NCI-H146 treated with DMSO at 0.1 percent for 48 hours (cell line): Measurements from ENCODE around the gene WRNIP1.

ENCODE experiments used
- DNase-seq: peaks from one replicate; lab custom pipeline; 2025; ENCODE audit not compliant: unreplicated experiment; lab: John Stamatoyannopoulos, UW

WRNIP1 gene

DNA sequence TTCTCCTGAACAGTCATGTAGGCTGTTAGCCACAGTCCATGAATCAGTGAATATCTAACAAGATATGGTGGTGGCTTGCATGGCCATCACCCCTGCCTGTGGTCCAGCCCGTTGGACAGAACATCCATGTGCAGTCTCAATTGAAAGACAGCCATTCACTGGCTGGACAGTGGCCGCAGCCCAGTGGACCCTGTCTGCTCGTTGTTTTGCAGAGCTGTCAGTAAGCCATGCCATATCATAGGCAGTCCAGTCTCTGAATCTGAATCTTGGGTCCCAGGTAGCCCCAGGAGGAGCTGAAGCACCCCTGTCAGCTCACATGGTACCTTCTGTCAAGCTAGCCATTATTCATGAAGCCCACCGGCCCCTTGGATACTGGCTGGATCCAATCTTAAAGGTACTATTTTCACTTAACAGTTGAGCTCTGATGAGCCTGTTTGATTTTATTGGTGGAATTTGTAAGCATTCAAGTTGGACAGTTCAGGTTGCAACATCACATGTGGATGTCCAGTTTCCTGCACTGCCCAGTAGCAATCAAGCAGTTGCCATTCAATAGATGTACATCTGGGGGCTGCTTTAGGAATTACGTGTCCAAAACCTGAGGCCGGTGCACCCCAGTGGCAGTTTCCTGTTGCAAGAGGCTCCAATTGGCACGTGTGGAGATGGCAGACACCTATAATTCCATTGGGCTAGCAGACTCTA is 38.7 kb downstream of the WRNIP1 start:
- no peak for DNase-seq

DNA sequence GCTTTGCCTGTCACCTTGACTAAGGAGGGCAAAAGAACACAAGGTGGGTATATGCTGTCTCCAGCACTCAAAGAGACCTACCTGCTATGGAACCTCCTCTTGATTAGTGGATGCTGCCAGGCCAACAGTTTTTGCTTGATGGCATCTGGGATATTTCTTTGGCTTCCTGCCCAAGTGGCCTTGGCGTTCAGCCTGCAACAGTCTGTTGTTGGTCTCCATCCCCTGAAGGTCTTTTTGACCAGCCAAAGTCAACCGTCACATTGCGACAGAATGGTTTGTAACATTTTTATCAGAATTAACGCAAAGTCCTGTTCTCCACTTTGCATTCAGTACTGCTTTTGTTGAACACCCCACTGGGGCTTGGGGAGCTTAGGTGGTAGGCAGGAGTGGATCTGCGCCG is 39.3 kb downstream of the WRNIP1 start:
- no peak for DNase-seq

DNA sequence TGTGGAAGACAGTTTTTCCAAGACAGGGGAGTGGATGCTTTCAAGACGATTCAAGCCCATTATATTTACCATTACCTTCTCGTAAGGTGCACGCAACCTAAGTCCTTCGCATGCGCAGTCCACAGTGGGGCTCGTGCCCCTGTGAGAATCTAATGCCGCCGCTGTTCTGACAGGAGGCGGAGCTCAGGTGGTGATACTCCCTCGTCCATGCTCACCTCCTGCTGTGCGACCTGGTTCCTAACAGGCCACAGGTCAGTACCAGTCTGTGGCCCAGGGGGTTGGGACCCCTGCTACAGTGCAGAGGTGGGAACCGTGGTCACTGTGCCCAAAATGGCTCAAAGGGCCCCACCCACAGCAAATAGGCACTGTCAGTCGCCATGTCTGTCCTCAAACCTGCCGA is 39.8 kb downstream of the WRNIP1 start:
- no peak for DNase-seq

DNA sequence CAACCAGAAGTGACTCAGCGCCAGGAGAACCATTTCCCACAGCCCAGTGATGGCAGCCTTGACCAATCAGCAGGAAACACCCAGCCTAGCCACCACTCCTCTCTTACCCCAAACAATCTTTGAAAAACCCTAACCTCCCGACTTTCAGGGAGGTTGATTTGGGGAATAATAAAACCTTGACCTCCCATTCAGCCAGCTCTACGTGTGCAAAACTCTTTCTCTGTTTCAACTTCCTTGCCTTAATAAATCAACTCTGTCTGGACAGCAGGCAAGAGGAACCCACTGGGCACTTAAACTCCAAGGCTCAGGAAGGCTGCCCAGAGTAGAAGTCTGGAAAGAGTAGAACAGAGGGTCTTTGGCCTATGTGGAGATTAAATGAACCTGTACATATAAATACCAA is 41.5 kb downstream of the WRNIP1 start:
- no peak for DNase-seq

DNA sequence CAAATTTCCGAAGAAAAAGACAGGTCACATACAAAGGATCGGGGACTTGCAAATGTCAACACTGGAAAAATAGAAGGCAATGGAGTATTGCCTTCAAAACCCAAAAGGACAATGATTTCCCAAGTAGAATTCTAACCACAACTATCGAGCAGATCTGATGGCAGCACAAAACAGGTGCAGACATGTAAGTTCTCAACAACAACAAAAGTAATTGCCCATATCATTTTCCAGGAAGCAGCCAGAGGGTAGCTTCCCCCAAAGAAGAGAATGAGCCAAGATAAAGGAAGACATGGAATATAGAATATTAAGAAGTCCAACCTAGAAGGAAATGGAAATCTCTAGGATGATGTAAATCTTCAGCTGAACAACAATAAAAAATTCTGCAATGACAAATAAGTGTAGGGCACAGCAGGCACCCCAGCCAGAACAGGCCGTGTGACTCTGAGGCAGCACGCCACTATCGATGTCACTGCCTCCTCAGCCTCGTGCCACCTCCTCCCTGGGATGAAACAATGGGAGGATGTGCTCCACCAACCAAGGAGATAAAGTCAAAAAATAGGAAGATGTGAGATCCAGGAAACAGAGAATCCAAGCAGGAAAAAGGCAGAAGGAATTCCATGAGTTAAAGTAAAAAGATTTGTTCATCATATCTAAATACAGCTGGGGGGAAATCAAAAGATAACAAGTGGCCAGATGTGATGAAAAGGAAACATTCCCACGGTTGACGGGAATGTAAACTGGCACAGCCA is 42.3 kb downstream of the WRNIP1 start:
- no peak for DNase-seq

DNA sequence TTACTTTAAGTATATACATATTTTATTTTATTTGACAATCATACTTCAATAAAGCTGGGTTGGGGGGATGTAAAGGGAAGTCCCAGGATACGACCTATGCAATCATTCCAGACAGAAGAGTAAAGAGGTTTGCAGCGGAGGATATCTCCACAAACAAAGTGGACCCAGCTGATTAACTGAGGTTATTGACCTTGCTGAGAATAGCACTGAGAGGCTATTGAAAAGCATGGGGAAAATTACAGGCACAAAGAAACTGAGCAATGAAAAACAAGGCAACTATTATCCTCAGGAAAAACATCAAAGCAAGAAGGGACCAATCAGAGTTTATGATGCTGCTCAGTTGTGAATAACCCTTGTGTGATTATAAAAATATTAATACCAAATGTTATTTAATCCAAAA is 43.8 kb downstream of the WRNIP1 start:
- DNase-seq, result no peak

DNA sequence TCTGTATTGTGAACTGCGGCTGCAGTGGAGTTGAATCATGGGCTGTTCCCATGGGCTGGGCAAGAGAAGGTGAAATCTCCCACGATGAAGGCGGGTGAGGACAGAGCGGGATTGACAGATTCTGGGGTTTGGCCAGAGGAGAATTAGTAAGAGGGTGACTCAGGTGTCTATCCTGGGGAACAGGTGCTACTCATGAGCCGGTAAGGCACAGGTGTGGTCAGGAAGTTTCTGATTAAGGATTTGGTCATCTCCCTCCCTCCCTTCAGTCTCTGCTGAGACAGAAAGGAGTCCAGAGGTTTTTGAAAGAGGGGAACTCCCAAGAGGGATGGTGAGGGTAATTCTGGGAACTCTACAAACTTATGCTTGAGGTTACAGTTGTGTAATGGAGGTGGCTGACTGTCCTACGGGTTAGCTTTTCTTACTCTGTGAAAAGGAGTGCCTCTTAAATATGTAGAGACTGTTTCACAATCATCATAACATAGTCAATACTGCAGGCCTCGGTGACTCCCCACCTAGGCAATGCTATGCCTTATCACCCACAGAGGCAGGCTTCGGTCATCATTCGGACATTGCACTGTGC is 45.0 kb downstream of the WRNIP1 start:
- no peak for DNase-seq

DNA sequence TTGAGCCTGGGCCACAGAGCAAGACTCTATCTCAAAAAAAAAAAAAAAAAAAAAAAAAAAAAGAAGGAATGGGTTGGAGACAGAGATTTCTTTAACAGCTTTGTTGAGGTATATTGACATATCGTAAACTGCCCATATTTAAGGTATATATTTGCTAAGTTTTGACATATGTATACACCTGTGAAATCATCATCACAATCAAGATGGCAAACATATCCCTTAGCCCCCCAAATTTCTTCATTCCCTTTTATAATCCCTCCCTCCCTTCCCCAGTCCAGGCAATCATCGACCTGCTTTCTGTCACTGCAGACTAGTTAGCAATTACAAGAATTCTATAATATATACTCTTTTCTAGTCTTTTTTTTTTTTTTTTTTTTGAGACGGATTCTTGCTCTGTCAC is 47.5 kb downstream of the WRNIP1 start:
- DNase-seq, result no peak

DNA sequence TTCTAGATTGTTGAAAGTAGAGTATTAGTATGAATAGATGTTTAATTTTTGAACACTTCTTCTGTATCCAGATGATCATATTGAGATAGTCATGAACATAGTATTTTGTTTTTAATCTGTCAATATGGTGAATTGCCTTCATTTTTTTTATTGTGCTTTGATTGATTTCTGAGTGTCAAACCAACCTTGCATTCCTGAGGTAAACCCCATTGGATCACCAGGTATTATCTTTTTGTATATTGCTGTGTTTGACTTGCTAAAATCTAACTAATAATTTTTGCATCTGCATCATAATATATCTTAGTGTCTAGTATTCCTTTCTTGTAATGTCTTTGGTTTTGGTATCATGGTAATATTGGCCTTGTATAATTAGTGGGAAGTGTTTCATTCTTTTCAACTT is 51.0 kb downstream of the WRNIP1 start:
- no peak for DNase-seq

DNA sequence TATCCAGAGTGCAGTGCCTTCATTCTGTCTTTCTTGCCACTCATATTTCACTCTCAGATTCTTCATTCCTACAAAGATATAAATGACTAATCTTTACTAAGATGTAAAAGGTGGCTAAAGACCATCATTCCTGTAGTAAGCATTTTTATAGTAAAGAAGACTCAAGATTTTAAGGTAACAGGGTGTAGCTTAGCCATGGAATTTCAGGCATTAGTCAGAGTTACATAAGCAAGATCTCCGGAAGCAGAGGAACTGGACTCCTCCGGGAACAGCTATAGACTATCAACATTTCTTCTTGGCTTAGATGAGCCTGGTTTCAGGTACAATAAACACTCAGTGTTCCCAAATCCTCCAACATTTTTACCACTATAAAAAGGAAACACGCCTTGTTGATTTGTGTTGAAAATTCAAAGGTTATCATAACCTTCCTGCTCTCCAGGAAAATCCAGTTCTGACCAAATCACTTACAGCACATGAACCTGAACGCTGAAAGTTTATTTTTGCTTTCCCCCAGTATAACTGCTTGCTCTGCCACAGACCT is 52.8 kb downstream of the WRNIP1 start:
- DNase-seq, result no peak

DNA sequence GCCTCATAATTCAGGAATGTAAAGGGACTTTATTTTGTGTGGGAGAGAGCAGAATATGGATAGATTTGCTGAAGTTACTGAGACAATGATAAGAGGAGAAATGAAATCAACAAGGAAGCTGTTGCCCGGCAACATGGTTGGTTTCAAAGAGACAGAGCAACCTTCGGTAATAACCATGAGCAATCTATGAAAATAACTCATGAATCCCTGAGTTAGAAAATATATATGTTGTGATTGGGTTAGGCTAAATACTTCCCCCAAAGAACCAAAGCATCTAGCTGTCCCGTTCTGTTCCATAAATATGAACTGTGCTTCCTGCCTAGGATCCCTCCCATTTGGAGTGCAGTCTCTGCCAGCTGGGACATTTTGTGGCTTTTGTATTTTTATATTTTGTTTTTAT is 53.4 kb downstream of the WRNIP1 start:
- DNase-seq, result no peak

DNA sequence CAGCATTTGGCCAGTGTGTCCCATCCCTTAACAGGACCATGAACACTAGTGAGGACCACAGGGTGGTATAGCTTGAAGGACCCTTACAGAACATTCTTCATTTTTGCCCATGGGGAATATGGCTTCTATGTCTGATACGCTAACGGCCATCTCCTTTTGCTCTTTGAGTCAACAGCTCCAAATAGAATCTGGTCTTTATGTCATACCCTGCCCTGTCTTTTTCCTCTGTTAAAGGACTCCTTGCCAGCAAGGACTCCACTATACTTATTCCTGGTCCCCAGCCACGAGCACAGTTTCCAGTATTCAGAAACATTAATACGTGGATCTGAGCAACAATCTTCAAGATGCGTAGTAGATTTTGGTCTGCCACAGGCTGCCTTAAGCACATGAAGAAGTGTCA is 53.9 kb downstream of the WRNIP1 start:
- no peak for DNase-seq

DNA sequence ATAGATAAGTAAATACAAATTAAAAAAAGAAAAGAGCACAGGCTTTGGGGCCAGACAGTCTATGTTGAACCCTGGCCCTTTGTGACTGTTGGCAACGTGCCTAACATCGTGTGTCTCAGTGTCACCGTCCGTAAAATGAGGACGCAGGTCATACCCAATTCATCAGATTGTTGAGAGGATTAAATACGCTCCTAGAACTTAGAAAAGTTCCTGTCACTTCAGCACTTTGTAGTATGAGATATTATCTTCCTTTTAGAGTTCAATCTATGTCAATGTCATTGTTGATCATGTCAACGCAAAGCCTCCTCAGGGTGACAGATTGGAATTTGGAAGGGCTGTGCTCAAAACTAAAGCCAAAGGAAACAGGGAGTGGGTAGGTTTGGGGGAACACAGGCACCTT is 54.8 kb downstream of the WRNIP1 start:
- DNase-seq, result no peak

DNA sequence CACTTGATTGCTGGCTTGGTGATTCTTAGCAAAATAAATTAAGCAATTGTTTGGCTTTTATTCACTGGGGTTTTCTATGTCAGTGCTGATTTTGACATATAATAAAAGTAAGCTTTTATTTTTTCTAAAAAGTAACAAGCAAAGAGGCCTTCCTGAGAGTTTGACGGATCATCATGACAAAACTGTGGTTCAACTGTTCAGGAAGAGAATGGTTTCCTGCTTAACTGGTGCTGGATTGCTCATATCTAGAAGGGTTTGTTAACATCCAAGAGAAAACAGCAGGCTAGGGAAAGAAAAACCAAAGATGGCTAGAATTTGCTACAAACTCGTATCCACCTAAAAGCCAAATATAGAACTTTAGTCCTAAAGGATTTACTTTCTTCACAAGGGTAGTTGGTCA is 55.2 kb downstream of the WRNIP1 start:
- no peak for DNase-seq

DNA sequence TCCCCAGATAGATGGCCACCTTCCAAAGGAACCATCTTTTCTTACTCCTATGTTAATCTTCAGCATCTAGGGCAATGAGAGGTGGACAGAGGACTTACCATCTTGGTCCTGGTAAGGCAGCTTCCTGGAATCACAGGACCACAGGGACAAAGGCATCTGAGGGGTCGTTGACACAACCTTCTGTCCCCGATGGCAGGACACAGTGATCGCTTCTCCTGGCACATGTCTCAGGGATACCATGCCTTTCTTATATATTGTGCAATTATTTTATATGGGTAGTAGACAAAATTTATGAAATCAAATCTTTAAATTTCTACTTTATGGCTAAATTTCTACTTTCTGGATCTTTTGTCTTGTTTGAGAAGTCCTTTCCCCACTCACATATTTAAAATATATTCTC is 56.4 kb downstream of the WRNIP1 start:
- no peak for DNase-seq

DNA sequence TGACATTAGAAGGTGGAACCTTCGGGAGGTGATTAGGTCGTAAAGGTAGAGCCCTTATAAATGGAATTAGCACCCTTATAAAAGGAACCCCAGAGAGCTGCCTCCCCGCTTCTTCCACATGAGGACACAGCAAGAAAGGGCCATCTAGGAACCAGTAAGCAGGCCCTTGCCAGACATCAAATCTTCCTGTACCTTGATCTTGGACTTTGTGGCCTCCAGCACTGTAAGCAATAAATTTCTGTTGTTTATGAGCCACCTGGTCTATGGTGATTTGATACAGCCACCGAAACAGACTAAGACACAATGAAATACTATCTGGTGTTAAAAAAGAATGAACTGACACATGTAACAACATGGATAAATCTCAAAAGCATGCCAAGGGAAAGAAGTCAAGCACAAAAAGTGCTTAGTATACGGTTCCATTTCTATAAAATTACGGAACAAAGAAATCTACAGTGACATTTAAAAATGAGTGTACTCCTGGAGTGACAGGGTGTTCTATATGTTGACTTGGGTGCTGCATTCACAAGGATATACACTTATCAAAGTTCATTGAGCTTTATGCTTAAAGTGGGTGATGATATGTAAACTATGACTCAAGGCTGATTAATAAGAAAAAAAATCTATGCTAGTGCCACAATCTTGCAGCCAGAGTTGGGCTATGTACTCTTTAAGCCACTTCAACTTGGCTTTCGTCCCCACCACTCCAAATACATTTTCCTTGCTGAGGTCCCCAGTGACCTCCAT is 58.1 kb downstream of the WRNIP1 start:
- no peak for DNase-seq

DNA sequence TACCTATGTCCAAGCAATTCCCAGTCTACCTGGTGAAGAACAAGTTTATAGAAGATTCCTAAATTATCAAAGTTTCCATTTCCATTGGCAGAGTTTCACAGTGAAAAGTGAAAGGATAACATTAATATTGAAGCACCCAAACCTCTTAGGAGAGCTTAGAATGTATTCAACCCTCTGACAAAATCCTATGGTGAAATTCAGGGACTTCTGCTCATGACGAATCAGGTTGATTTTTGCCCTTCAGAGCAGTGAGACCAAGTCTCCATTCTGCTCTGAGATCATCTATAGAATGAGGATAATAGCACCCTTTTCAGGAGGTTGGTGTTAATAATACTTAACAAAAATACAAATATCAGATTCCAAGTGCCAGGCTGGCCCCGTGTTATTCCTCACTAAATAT is 60.9 kb downstream of the WRNIP1 start:
- no peak for DNase-seq

DNA sequence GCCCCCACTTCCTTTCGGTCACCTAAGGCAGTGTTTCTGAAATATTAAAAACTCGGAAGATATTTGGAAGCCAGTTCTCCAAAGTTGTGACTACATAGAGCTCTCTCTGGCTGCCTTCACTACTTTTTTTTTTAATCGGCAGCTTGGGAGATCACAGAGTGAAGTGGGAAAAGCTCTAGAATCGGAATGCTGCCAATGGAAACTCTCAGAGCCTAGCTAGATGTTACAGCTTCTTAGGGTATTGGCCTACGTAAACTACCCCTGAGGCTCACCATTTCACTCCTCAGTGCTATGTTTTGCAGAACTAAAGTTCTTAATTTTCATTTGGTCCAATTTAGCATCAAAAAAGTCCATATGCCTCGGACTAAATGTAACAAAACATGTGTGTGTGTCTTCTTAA is 61.9 kb downstream of the WRNIP1 start:
- DNase-seq, result no peak

DNA sequence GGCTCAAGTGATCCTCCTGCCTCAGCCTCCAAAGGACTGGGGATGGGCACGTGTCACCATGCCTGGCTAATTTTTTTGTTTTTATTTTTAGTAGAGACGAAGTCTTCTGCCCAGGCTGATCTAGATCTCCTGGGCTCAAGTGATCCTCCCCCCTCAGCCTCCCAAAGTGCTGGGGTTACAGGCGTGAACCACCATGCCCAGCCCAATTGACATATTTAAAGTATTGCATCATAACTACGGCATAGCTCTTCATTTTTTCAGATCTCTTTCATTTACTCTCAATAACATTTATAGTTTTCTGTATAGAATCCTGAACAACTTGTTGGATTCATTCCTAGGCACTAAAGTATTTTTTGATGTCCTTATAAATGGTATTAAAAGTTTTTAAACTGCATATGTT is 63.4 kb downstream of the WRNIP1 start:
- DNase-seq, result no peak

DNA sequence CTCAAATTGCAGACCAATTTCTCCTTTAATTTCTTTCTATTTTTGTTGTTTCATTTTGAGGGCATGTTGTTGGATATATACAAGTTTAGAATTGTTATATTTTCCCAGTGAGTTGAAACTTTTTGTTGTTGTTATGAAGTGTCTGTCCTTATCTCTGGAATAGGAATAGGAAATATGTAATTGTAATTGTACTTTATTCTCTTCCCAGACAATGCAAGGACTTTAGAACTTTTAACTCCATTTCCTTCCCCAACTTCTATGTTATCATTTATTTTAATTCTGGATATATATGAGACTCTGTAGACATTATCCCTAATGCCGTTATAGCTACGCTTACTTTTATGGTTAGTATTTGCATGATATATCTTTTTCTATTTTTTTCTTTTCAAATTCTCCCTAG is 64.1 kb downstream of the WRNIP1 start:
- no peak for DNase-seq

DNA sequence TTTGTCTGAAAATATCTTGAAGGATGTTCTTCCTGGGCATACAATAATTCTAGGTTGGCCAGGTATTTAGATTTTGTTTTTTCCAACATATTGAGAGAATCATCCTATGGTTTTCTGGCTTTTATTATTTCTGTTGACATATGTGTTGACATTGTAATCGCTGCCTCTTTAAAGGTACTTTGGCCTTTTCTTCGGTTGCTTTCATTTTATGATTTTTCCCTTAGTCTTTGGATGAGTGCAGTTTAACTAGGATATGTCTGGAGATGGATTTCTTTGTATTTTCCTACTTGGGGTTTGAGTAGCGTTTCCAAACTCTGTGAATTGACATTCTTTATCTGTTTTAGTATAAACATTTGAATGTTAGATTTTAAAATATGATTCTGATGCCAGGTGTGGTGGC is 65.0 kb downstream of the WRNIP1 start:
- DNase-seq, result no peak

DNA sequence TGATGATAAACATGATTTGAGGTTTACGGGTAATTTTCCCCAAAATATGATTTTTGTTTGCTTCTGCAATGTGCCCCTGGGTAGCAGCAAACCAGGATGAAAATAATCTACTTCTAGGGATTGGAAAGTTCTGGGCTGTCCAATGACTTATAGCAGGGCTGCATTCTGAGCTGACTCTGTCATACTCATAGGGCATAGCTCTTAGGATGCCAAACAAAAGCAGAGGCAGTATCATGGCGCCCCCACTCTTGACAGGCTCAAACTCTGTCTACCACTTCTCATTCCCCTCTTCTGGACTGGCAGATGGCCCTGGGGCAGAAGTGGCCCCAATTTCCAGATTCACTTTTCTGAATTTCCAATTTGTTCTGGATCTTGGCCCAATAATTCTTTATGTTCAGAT is 66.2 kb downstream of the WRNIP1 start:
- DNase-seq, result no peak
